Measurements from ENCODE around the gene SMURF2. TPM values are rescaled to one million over a fixed set of nuclear protein-coding genes. Genes with fewer than 3 reads are reported as not detected.

The SMURF2 gene
- total and polyA plus RNA-seq, 7 experiments from 2014 or later, result 8.8 to 35.7 (median 30.9) TPM

- no peak overlapping the region for H3K4me3 Mint-ChIP-seq
- no peaks in the 10 kb centered on the region for H3K27me3 Mint-ChIP-seq
- DNase-seq (no peak), ATAC-seq (no peak)
- POLR2A ChIA-PET, result no interaction called here
- H3K36me3 ChIP-seq (ENCODE audit: control insufficient read depth in 2 of 3, insufficient read depth in 3 of 3, low read length in 3 of 3), result peaks cover 0 to 12% (median 9%) of the 10 kb centered on the region in 3 experiments
- no peak overlapping the region for H3K27ac ChIP-seq (ENCODE audit: low read depth, low read length)
- H3K4me1 Mint-ChIP-seq, result peaks cover 27 to 45% (median 30%) of the 10 kb centered on the region in 7 donors
- H3K9me3 ChIP-seq (ENCODE audit: control insufficient read depth in 2 of 3, low read length in 3 of 3), result no peaks in the 10 kb centered on the region
- peaks cover 8 to 24% (median 16%) of the 10 kb centered on the region in 5 donors for H3K36me3 Mint-ChIP-seq
- CTCF ChIA-PET, result interaction anchor here (0.6 kb wide), 1 partner anchor 51 kb away, joined by 6 read pairs; no protein-coding TSS in a partner anchor
- intact Hi-C loops (cut with micrococcal nuclease), result loop anchor here in 1 of 2 donors (10.0 kb wide), 1 partner anchor 138 kb away; no protein-coding TSS in a partner anchor
- H3K9me3 Mint-ChIP-seq, result no peaks in the 10 kb centered on the region
- H3K4me1 ChIP-seq (ENCODE audit: control insufficient read depth in 2 of 2, insufficient read depth in 2 of 2, low read length in 2 of 2), result peaks cover 8 to 14% of the 10 kb centered on the region in 2 donors
- H3K4me3 ChIP-seq (ENCODE audit: low read length), result no peak overlapping the region
- H3K27me3 ChIP-seq (ENCODE audit: control insufficient read depth in 2 of 2, insufficient read depth in 2 of 2, low read length in 2 of 2), result no peaks in the 10 kb centered on the region
- peak overlapping the region in 1 of 9 donors; percentile 52 for H3K27ac Mint-ChIP-seq
Observed at GRCh38 chr17:64596988-64597387, 65.1 kb downstream of the SMURF2 start.

- ChIA-PET CTCF (interaction anchor here (0.6 kb wide), 1 partner anchor 9 kb away, joined by 3 read pairs; no protein-coding TSS in a partner anchor), POLR2A (interaction anchor here (0.6 kb wide), 1 partner anchor 104 kb away, joined by 3 read pairs; no protein-coding TSS in a partner anchor)
- Mint-ChIP-seq H3K4me3 (peak overlapping the region in 1 of 10 donors; percentile 30), H3K36me3 (peaks cover 8 to 28% (median 16%) of the 10 kb centered on the region in 5 donors), H3K27me3 (no peaks in the 10 kb centered on the region), H3K4me1 (peaks cover 28 to 42% (median 31%) of the 10 kb centered on the region in 7 donors), H3K27ac (peak overlapping the region in 2 of 9 donors; percentile 52 to 58), H3K9me3 (no peaks in the 10 kb centered on the region)
- Histone ChIP-seq H3K4me1 (ENCODE audit: control insufficient read depth in 2 of 2, insufficient read depth in 2 of 2, low read length in 2 of 2) (peaks cover 8 to 14% of the 10 kb centered on the region in 2 donors), H3K4me3 (ENCODE audit: low read length) (no peak overlapping the region), H3K9me3 (ENCODE audit: control insufficient read depth in 2 of 3, low read length in 3 of 3) (no peaks in the 10 kb centered on the region), H3K27me3 (ENCODE audit: control insufficient read depth in 2 of 2, insufficient read depth in 2 of 2, low read length in 2 of 2) (no peaks in the 10 kb centered on the region), H3K36me3 (ENCODE audit: control insufficient read depth in 2 of 3, insufficient read depth in 3 of 3, low read length in 3 of 3) (peaks cover 0 to 14% (median 9%) of the 10 kb centered on the region in 3 experiments), H3K27ac (ENCODE audit: low read depth, low read length) (no peak overlapping the region)
- intact Hi-C loops (cut with micrococcal nuclease), result loop anchor here in 1 of 2 donors (10.0 kb wide), 1 partner anchor 138 kb away; no protein-coding TSS in a partner anchor
- DNase-seq (no peak), ATAC-seq (no peak)
Observed at GRCh38 chr17:64596439-64596838, 65.7 kb downstream of the SMURF2 start.

GRCh38 chr17:64591944-64592343 lies 70.2 kb downstream of the SMURF2 start:
- CTCF ChIA-PET, result no interaction called here
- POLR2A ChIA-PET, result no interaction called here
- H3K27me3 ChIP-seq (ENCODE audit: control insufficient read depth in 2 of 2, insufficient read depth in 2 of 2, low read length in 2 of 2), result no peaks in the 10 kb centered on the region
- H3K9me3 ChIP-seq (ENCODE audit: control insufficient read depth in 2 of 3, low read length in 3 of 3), result no peaks in the 10 kb centered on the region
- Mint-ChIP-seq H3K9me3 (no peaks in the 10 kb centered on the region), H3K36me3 (peaks cover 8 to 37% (median 14%) of the 10 kb centered on the region in 5 donors), H3K27me3 (no peaks in the 10 kb centered on the region), H3K4me3 (no peak overlapping the region), H3K4me1 (peaks cover 8 to 16% (median 10%) of the 10 kb centered on the region in 7 donors), H3K27ac (peak overlapping the region in 5 of 9 donors; percentile 28 to 81 (median 29))
- DNase-seq (no peak), ATAC-seq (no peak)
- no peaks in the 10 kb centered on the region for H3K4me1 ChIP-seq (ENCODE audit: control insufficient read depth in 2 of 2, insufficient read depth in 2 of 2, low read length in 2 of 2)
- H3K4me3 ChIP-seq (ENCODE audit: low read length), result no peak overlapping the region
- no peak overlapping the region for H3K27ac ChIP-seq (ENCODE audit: low read depth, low read length)
- intact Hi-C loops (cut with micrococcal nuclease), result loop anchor here in 1 of 2 donors (10.0 kb wide), 1 partner anchor 143 kb away; no protein-coding TSS in a partner anchor
- peaks cover 0 to 26% (median 15%) of the 10 kb centered on the region in 3 experiments for H3K36me3 ChIP-seq (ENCODE audit: control insufficient read depth in 2 of 3, insufficient read depth in 3 of 3, low read length in 3 of 3)

- Mint-ChIP-seq H3K36me3 (peaks cover 4 to 28% (median 10%) of the 10 kb centered on the region in 5 donors), H3K27ac (no peak overlapping the region), H3K27me3 (no peaks in the 10 kb centered on the region), H3K9me3 (no peaks in the 10 kb centered on the region), H3K4me3 (no peak overlapping the region), H3K4me1 (peaks cover 0 to 9% (median 5%) of the 10 kb centered on the region in 7 donors)
- ATAC-seq (no peak), DNase-seq (no peak)
- peaks cover 0 to 44% (median 10%) of the 10 kb centered on the region in 3 experiments for H3K36me3 ChIP-seq (ENCODE audit: control insufficient read depth in 2 of 3, insufficient read depth in 3 of 3, low read length in 3 of 3)
- no peaks in the 10 kb centered on the region for H3K4me1 ChIP-seq (ENCODE audit: control insufficient read depth in 2 of 2, insufficient read depth in 2 of 2, low read length in 2 of 2)
- POLR2A ChIA-PET, result interaction anchor here (0.5 to 0.6 kb wide), 2 partner anchors 18 to 54 kb away, joined by 3 to 4 read pairs; no protein-coding TSS in a partner anchor
- CTCF ChIA-PET, result no interaction called here
- no peak overlapping the region for H3K27ac ChIP-seq (ENCODE audit: low read depth, low read length)
- intact Hi-C loops (cut with micrococcal nuclease), result no loop called here
- H3K4me3 ChIP-seq (ENCODE audit: low read length), result no peak overlapping the region
- H3K9me3 ChIP-seq (ENCODE audit: control insufficient read depth in 2 of 3, low read length in 3 of 3), result no peaks in the 10 kb centered on the region
- no peaks in the 10 kb centered on the region for H3K27me3 ChIP-seq (ENCODE audit: control insufficient read depth in 2 of 2, insufficient read depth in 2 of 2, low read length in 2 of 2)
Observed at GRCh38 chr17:64585146-64585545, 77.0 kb downstream of the SMURF2 start.

GRCh38 chr17:64583038-64583437 lies 79.1 kb downstream of the SMURF2 start:
- Histone ChIP-seq H3K27me3 (ENCODE audit: control insufficient read depth in 2 of 2, insufficient read depth in 2 of 2, low read length in 2 of 2) (no peaks in the 10 kb centered on the region), H3K27ac (ENCODE audit: low read depth, low read length) (no peak overlapping the region), H3K4me1 (ENCODE audit: control insufficient read depth in 2 of 2, insufficient read depth in 2 of 2, low read length in 2 of 2) (no peaks in the 10 kb centered on the region), H3K4me3 (ENCODE audit: low read length) (no peak overlapping the region), H3K36me3 (ENCODE audit: control insufficient read depth in 2 of 3, insufficient read depth in 3 of 3, low read length in 3 of 3) (peaks cover 10 to 34% (median 12%) of the 10 kb centered on the region in 3 experiments), H3K9me3 (ENCODE audit: control insufficient read depth in 2 of 3, low read length in 3 of 3) (no peaks in the 10 kb centered on the region)
- POLR2A ChIA-PET, result no interaction called here
- ATAC-seq (no peak), DNase-seq (no peak)
- CTCF ChIA-PET, result interaction anchor here (1.0 kb wide), 1 partner anchor 66 kb away, joined by 3 read pairs; no protein-coding TSS in a partner anchor
- Mint-ChIP-seq H3K9me3 (no peaks in the 10 kb centered on the region), H3K36me3 (peaks cover 4 to 34% (median 21%) of the 10 kb centered on the region in 5 donors), H3K4me1 (peaks cover 0 to 9% (median 6%) of the 10 kb centered on the region in 7 donors), H3K4me3 (no peak overlapping the region), H3K27ac (no peak overlapping the region), H3K27me3 (no peaks in the 10 kb centered on the region)
- intact Hi-C loops (cut with micrococcal nuclease), result no loop called here

GRCh38 chr17:64580384-64581315 lies 81.5 kb downstream of the SMURF2 start:
- no peak overlapping the region for H3K4me3 ChIP-seq (ENCODE audit: low read length)
- H3K9me3 ChIP-seq (ENCODE audit: control insufficient read depth in 2 of 3, low read length in 3 of 3), result no peaks in the 10 kb centered on the region
- no peaks in the 10 kb centered on the region for H3K27me3 ChIP-seq (ENCODE audit: control insufficient read depth in 2 of 2, insufficient read depth in 2 of 2, low read length in 2 of 2)
- Mint-ChIP-seq H3K4me1 (peaks cover 0 to 9% (median 6%) of the 10 kb centered on the region in 7 donors), H3K36me3 (peaks cover 4 to 44% (median 27%) of the 10 kb centered on the region in 5 donors), H3K9me3 (no peaks in the 10 kb centered on the region), H3K27ac (peak overlapping the region in 8 of 9 donors; percentile 5 to 85 (median 34)), H3K27me3 (no peaks in the 10 kb centered on the region), H3K4me3 (no peak overlapping the region)
- no peak overlapping the region for H3K27ac ChIP-seq (ENCODE audit: low read depth, low read length)
- ChIA-PET POLR2A (no interaction called here), CTCF (no interaction called here)
- no peak for ATAC-seq
- peaks cover 10 to 44% (median 12%) of the 10 kb centered on the region in 3 experiments for H3K36me3 ChIP-seq (ENCODE audit: control insufficient read depth in 2 of 3, insufficient read depth in 3 of 3, low read length in 3 of 3)
- intact Hi-C loops (cut with micrococcal nuclease), result no loop called here
- H3K4me1 ChIP-seq (ENCODE audit: control insufficient read depth in 2 of 2, insufficient read depth in 2 of 2, low read length in 2 of 2), result no peaks in the 10 kb centered on the region
- DNase-seq, result no peak

Data from naive thymus-derived CD4-positive, alpha-beta T cell (primary cell).